HFF-Myc (cell line): Measurements from ENCODE around the gene PLXNA4.

Experiments
- DNase-seq: peaks from one replicate; pipeline ENCODE4 v3.0.0-alpha.2; 2011; ENCODE audit warnings: low read depth; ENCODE audit errors: extremely low read depth
- H3K4me3 ChIP-seq: replicated peaks from 2 replicates; pipeline ENCODE4 v1.5.1; 2011; ENCODE audit warnings: low read depth, mild to moderate bottlenecking, control low read depth, low read length
- CTCF ChIP-seq: IDR thresholded peaks from 2 replicates; pipeline ENCODE4 v1.5.1; 2012; ENCODE audit warnings: mild to moderate bottlenecking, low read depth, low read length, control low read depth; ENCODE audit errors: missing control alignments

PLXNA4 gene

GRCh38 chr7:132485600-132486273 lies 90.5 kb downstream of the PLXNA4 start:
- no peak for TF ChIP-seq CTCF
- H3K4me3 ChIP-seq = no peak overlapping the region
- DNase-seq = no peak

DNA sequence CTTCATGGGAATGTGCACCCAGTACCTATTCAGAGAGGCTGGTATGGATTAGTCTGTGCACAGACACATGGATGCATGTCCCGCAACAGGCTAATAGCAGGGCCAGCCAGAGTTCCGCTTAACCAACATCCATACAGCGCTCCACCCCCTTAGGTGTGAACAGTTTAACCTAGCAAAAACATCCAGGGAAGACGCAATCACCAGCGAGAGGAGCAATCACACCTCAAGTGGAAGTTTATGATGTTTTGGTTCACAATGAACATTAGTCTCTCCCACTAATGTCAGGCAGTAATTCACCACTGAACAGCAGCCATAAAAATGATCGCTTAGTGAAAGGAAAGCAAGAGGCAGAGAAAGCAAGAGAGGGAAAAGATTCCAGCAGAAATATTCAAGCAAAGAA lies 91.1 kb downstream of the PLXNA4 start:
- TF ChIP-seq CTCF = no peak
- H3K4me3 ChIP-seq = no peak overlapping the region
- DNase-seq = no peak

DNA sequence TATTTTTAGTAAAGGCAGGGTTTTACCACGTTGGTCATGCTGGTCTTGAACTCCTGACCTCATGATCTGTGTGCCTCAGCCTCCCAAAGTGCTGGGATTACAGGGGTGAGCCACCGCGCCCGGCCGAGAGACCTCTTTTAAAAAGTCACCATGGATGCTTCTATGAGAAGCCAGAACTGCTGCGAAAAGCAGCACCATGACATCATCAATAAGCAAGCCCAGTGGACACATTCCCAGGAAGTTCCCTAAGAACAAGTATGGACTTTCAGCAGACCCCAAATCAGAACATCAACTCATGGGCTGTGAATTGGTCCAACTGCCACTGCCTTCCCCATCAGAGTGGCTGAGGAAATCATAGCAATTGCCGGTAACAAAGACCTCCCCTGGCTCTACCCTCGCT lies 93.4 kb downstream of the PLXNA4 start:
- DNase-seq = no peak
- TF ChIP-seq CTCF = no peak
- no peak overlapping the region for H3K4me3 ChIP-seq

DNA sequence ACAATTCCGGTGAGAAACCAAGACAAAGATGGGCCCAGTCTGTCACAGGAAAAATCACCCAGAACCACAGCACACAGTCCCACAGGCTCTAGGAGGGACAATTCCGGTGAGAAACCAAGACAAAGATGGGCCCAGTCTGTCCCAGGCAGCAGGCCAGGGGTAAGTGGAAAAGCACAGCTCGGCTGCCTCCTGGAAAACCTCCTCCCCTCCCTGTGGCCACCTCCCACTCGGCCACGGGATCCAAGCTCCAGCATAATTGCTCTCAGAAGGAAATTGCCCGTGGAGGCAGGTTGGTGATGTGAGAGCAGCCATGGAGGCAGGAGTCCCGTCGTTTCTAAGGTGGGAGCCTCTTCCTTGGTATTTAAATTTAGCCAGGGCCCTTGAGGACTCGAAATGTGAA lies 95.7 kb downstream of the PLXNA4 start:
- TF ChIP-seq CTCF = no peak
- no peak for DNase-seq
- no peak overlapping the region for H3K4me3 ChIP-seq

DNA sequence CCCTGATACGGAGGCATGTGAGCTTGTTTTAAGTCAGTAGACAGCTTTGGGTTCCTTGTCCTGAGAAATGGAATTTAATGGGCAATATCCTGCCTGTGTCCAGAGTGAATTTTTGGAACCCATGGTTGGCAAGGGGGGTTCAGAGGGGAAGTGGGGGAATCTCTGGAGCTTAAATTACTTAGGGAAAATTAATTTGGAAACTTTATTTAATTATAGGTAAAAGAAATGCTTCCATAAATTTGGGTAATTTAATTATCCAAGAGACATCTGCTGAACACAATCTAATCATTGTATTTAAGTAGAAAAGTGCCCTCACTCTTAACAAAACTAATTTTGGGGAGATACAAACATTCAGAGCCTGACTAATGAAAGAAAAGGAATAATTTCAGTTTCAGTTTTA lies 99.7 kb downstream of the PLXNA4 start:
- TF ChIP-seq CTCF = no peak
- no peak overlapping the region for H3K4me3 ChIP-seq
- DNase-seq = no peak

- DNase-seq = no peak
- no peak overlapping the region for H3K4me3 ChIP-seq
- TF ChIP-seq CTCF = no peak
Observed at GRCh38 chr7:132475669-132476116, 100.6 kb downstream of the PLXNA4 start.

DNA sequence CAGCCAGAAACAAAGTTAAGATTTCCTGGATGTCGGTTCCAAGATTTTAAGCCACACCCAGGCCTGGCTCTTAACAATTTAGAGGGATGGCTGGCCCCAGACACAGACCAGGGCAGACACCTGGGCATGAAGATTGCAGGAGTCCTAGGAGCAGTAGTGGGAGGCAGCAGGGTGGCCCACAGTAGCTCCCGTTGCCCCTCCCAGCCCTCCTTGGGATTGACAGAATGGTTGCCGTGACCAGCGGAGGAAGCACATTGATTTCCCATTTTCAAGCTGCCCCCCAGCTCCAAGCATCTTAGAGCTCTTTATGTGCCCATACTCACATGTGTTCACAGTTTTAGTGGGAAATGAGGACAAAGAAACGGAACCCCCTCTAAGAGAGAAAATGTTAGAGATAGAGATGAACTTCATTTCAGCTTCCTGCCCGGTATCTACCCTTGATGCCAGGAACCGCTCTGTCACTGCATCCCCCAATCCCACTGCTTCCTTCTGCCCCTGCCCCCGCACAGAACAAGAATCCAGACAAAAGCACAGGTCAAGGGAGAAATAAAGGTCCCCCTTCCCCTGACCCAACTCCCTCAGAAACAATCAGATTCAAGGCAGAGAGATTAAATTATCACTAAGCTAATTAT lies 101.1 kb downstream of the PLXNA4 start:
- no peak overlapping the region for H3K4me3 ChIP-seq
- DNase-seq = no peak
- no peak for TF ChIP-seq CTCF
